Erythroblast (primary cell): ENCODE data around the gene ADAMTSL1.

ENCODE experiments used
- GATA1 ChIP-seq: IDR thresholded peaks from 2 replicates; pipeline ENCODE4 v1.6.1; 2011; ENCODE audit warnings: low read depth, mild to moderate bottlenecking, control low read depth, low read length, moderate library complexity
- POLR2A ChIP-seq: IDR thresholded peaks from 2 replicates; pipeline ENCODE4 v1.6.1; 2011; ENCODE audit warnings: mild to moderate bottlenecking, low read length

GRCh38 chr9:18857769-18858168, 383.8 kb downstream of the ADAMTSL1 start:
- no peak for TF ChIP-seq POLR2A
- TF ChIP-seq GATA1 = no peak
